IMR-90 (cell line): ENCODE results near the gene TMEM200C. TPM values are rescaled to one million over a fixed set of nuclear protein-coding genes. Genes with fewer than 3 reads are reported as not detected.

ENCODE experiments used
- ATAC-seq: fragments of 200-7000 bp; cut with Tn5 transposase; 2 replicates; pipeline ENCODE4 v1.9.1; 2020; ENCODE audit warnings: low read depth, mild to moderate bottlenecking, moderate library complexity
- BruUV-seq: library from RNA; stranded (reverse); fragments of 400-500 nt; replicated peaks from 2 replicates; lab custom pipeline; 2021; lab: Mats Ljungman, UMichigan
- CTCF ChIA-PET: fragments of 300-600 bp; formaldehyde crosslinking; extraction: SDS; loops from one replicate; lab custom pipeline; 2021; ENCODE audit warnings: antibody characterized with exemption; lab: Yijun Ruan, JAX
- POLR2A ChIA-PET: fragments of 300-600 bp; sonication (Branson Sonifier 250); formaldehyde crosslinking; loops from one replicate; lab custom pipeline; 2022; ENCODE audit warnings: antibody characterized with exemption; ENCODE audit not compliant: unreplicated experiment; lab: Charles Lee
- DNase-seq: peaks from one replicate; pipeline ENCODE4 v3.0.0; 2013
- H2AFZ ChIP-seq: replicated peaks from 2 replicates; pipeline ENCODE3; 2013; ENCODE audit warnings: low read length, mild to moderate bottlenecking; ENCODE audit not compliant: poor library complexity
- H2AK5ac ChIP-seq: 2 replicates; pipeline ENCODE4 v1.6.1; 2013; ENCODE audit warnings: low read depth, low read length, inconsistent platforms
- H2AK9ac ChIP-seq: replicated peaks from 2 replicates; pipeline ENCODE3; 2013; ENCODE audit warnings: mild to moderate bottlenecking, low read depth, low read length, moderate library complexity; ENCODE audit not compliant: poor library complexity
- H2BK120ac ChIP-seq: 2 replicates; pipeline ENCODE4 v1.6.1; 2013; ENCODE audit warnings: low read depth, low read length, inconsistent platforms
- H2BK15ac ChIP-seq: 3 replicates; pipeline ENCODE4 v1.6.1; 2013; ENCODE audit warnings: low read depth, low read length, inconsistent platforms
- H2BK20ac ChIP-seq: 2 replicates; pipeline ENCODE4 v1.6.1; 2013; ENCODE audit warnings: low read depth, mild to moderate bottlenecking, inconsistent platforms, low read length, moderate library complexity
- H2BK5ac ChIP-seq: 2 replicates; pipeline ENCODE4 v1.6.1; 2013; ENCODE audit warnings: mild to moderate bottlenecking, low read depth, low read length, inconsistent platforms; ENCODE audit not compliant: poor library complexity, severe bottlenecking
- H3K14ac ChIP-seq: replicated peaks from 2 replicates; pipeline ENCODE4 v1.6.1; 2013; ENCODE audit warnings: low read depth, low read length, inconsistent platforms
- H3K18ac ChIP-seq: 2 replicates; pipeline ENCODE4 v1.6.1; 2013; ENCODE audit warnings: low read depth, low read length, control low read depth
- H3K23ac ChIP-seq: 2 replicates; pipeline ENCODE4 v1.6.1; 2013; ENCODE audit warnings: low read depth, low read length, inconsistent platforms
- H3K27ac ChIP-seq: 2 replicates; pipeline ENCODE4 v1.5.1; 2013; ENCODE audit warnings: mild to moderate bottlenecking, control low read depth, low read length; ENCODE audit not compliant: insufficient read depth
- H3K27me3 ChIP-seq: 2 replicates; pipeline ENCODE4 v1.6.1; 2013; ENCODE audit warnings: low read length; ENCODE audit not compliant: control insufficient read depth, insufficient read depth
- H3K36me3 ChIP-seq: 2 replicates; pipeline ENCODE4 v1.6.1; 2013; ENCODE audit warnings: low read length, mixed read lengths; ENCODE audit not compliant: control insufficient read depth, insufficient read depth
- H3K4ac ChIP-seq: 2 replicates; pipeline ENCODE4 v1.6.1; 2013; ENCODE audit warnings: low read depth, low read length, inconsistent platforms
- H3K4me1 ChIP-seq: 2 replicates; pipeline ENCODE4 v1.6.1; 2013; ENCODE audit warnings: low read length, mixed read lengths; ENCODE audit not compliant: control insufficient read depth, insufficient read depth
- H3K4me2 ChIP-seq: 2 replicates; pipeline ENCODE4 v1.6.1; 2013; ENCODE audit warnings: low read depth, mild to moderate bottlenecking, control low read depth, low read length, moderate library complexity
- H3K4me3 ChIP-seq: 2 replicates; pipeline ENCODE4 v1.5.1; 2013; ENCODE audit warnings: low read depth, mild to moderate bottlenecking, control low read depth, low read length, moderate library complexity; ENCODE audit not compliant: insufficient read depth
- H3K56ac ChIP-seq: 2 replicates; pipeline ENCODE4 v1.6.1; 2013; ENCODE audit warnings: low read length, inconsistent platforms; ENCODE audit not compliant: insufficient read depth; ENCODE audit errors: extremely low read depth
- H3K79me1 ChIP-seq, 2 experiments: 2 replicates each; pipeline ENCODE4 v1.6.1; 2013; ENCODE audit warnings: low read length in 2 of 2, inconsistent platforms in 1 of 2, low read depth in 1 of 2
- H3K9ac ChIP-seq: 2 replicates; pipeline ENCODE4 v1.6.1; 2013; ENCODE audit warnings: low read depth, low read length, control low read depth
- H3K9me1 ChIP-seq: 2 replicates; pipeline ENCODE4 v1.6.1; 2013; ENCODE audit warnings: low read length, inconsistent platforms; ENCODE audit not compliant: insufficient read depth
- H3K9me3 ChIP-seq: 2 replicates; pipeline ENCODE4 v1.6.1; 2013; ENCODE audit warnings: low read length; ENCODE audit not compliant: control insufficient read depth, insufficient read depth
- H4K20me1 ChIP-seq: 2 replicates; pipeline ENCODE4 v1.6.1; 2013; ENCODE audit warnings: low read length, inconsistent platforms; ENCODE audit not compliant: insufficient read depth
- H4K5ac ChIP-seq: 2 replicates; pipeline ENCODE4 v1.6.1; 2013; ENCODE audit warnings: mild to moderate bottlenecking, low read depth, low read length, control low read depth
- H4K8ac ChIP-seq, 2 experiments: 2 replicates each; pipeline ENCODE4 v1.6.1; 2013; ENCODE audit warnings: low read depth in 2 of 2, low read length in 2 of 2, control low read depth in 1 of 2, inconsistent platforms in 1 of 2
- H4K91ac ChIP-seq: 2 replicates; pipeline ENCODE4 v1.6.1; 2013; ENCODE audit warnings: low read depth, low read length, inconsistent platforms; ENCODE audit not compliant: insufficient read depth
- CEBPB ChIP-seq: IDR thresholded peaks from 2 replicates; pipeline ENCODE4 v1.6.1; 2012; ENCODE audit warnings: low read depth, low read length, improper control_type of control experiment
- RAD21 ChIP-seq: IDR thresholded peaks from 2 replicates; pipeline ENCODE4 v1.6.1; 2012; ENCODE audit warnings: low read length, improper control_type of control experiment
- WGBS, 2 experiments: methylation state at CpG; one replicate each; pipeline versions ENCODE4 v1.1.5 to v1.1.7; 2013; ENCODE audit warnings: missing lambda C conversion rate in 2 of 2; ENCODE audit not compliant: insufficient read length in 1 of 2; ENCODE audit errors: extremely low coverage in 2 of 2; 5-methylcytosine and 5-hydroxymethylcytosine counted together
- dilution Hi-C: fragments of 300-500 bp; cut with HindIII; formaldehyde crosslinking; loops from one replicate; pipeline ENCODE4 v1.14.3; 2018; ENCODE audit warnings: low sequenced_read_pairs; ENCODE audit not compliant: unreplicated experiment
- in situ Hi-C: fragments of 300-500 bp; cut with MboI; formaldehyde crosslinking; loops from 3 replicates; pipeline ENCODE4 v1.14.3; 2019; ENCODE audit warnings: low sequenced_read_pairs, inconsistent platforms, mixed read lengths
- intact Hi-C: fragments of 100-400 bp; cut with micrococcal nuclease; formaldehyde crosslinking; loops from 2 replicates; pipeline ENCODE4 v1.10.0; 2022
- polyA plus RNA-seq, 3 experiments: library from polyadenylated mRNA; depleted of rRNA; stranded (reverse); fragments of >200 nt; gene quantifications; 2 replicates each; pipeline ENCODE4 v1.2.3, GENCODE V29; 2012; ENCODE audit warnings: low replicate concordance in 1 of 3
- total RNA-seq: library from RNA; depleted of rRNA; stranded (reverse); fragments of >200 nt; gene quantifications from 2 replicates; pipeline ENCODE4 v1.2.3, GENCODE V29; 2012

The TMEM200C gene
- total and polyA plus RNA-seq, 2 of the 4 experiments (the other 2 are of a cell fraction) = 1.4 to 2.5 TPM

DNA sequence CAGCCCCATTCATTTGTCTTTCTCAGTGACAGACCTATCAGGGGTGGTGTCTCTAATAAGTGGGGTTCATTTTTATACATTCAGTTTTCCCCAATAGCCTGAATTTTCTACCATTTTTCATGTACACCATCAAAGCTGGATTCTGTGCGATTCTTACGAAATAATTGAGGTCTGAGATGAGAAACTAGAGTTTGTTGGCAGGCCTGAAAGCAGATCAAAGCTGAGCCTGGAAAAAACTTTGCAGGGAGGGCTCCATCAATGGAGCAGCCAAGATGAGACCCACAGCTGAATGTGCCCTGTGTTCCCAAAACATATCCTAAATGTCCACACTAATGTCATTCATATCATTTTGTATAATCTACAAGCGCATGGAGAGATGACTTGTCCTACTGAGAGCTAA, 4.5 kb upstream of the TMEM200C start:
- peak overlapping the region; percentile 14 for H3K23ac ChIP-seq
- peak overlapping the region; percentile 43 for H2BK20ac ChIP-seq
- in situ Hi-C loops = no loop called here
- peak; percentile 62 for TF ChIP-seq CEBPB
- no peak for TF ChIP-seq RAD21
- H2AK5ac ChIP-seq = peak overlapping the region; percentile 38; the same call in 1 of the 2 replicates
- no peak overlapping the region for H3K4me2 ChIP-seq
- H3K79me1 ChIP-seq = no peaks in the 10 kb centered on the region; a peak in 1 of 4 replicates
- H3K36me3 ChIP-seq = no peaks in the 10 kb centered on the region
- intact Hi-C loops = loop anchor here (5.0 kb wide), 1 partner anchor 157 kb away; no protein-coding TSS in a partner anchor
- H3K14ac ChIP-seq = no peak overlapping the region
- no peaks in the 10 kb centered on the region for H3K9me3 ChIP-seq
- 0 out of 2 replicates have a peak overlapping the region, but pooled peaks have one; percentile 17 for H3K27ac ChIP-seq
- no peaks in the 10 kb centered on the region for H3K27me3 ChIP-seq
- peak overlapping the region; percentile 51 for H3K4ac ChIP-seq
- H2AFZ ChIP-seq = no peak overlapping the region
- BruUV-seq = no TSS peak
- ChIA-PET POLR2A (interaction anchor here (0.6 kb wide), 1 partner anchor 1276 kb away, joined by 3 read pairs; no protein-coding TSS in a partner anchor), CTCF (interaction anchor here (0.7 to 0.8 kb wide), 2 partner anchors 20 to 326 kb away, joined by 3 read pairs; no protein-coding TSS in a partner anchor)
- peak; percentile 15 for DNase-seq
- no peak overlapping the region for H2BK5ac ChIP-seq
- no peak for ATAC-seq
- dilution Hi-C loops = no loop called here
- H3K18ac ChIP-seq = no peak overlapping the region
- H4K20me1 ChIP-seq = no peaks in the 10 kb centered on the region
- peak overlapping the region; percentile 1; the same call in 1 of the 2 replicates for H4K91ac ChIP-seq
- peak overlapping the region; percentile 55 for H2BK120ac ChIP-seq
- H3K9me1 ChIP-seq = peaks cover 11% of the 10 kb centered on the region; the same call in 1 of the 2 replicates
- whole genome bisulfite sequencing, 2 experiments = no CpG with 5 or more reads among the region's 3 CpGs
- H3K4me1 ChIP-seq = peaks cover 5% of the 10 kb centered on the region; the same call in 1 of the 2 replicates
- H2AK9ac ChIP-seq = no peak overlapping the region
- no peak overlapping the region for H3K56ac ChIP-seq
- H2BK15ac ChIP-seq = 0 out of 3 replicates have a peak overlapping the region, but pooled peaks have one; percentile 1
- H4K8ac ChIP-seq = peak overlapping the region in 1 of 2 experiments; percentile 33; a peak in 2 of 4 replicates
- no peak overlapping the region for H4K5ac ChIP-seq
- H3K4me3 ChIP-seq = no peak overlapping the region
- H3K9ac ChIP-seq = no peak overlapping the region
